Endodermal cell (in vitro differentiated cells): ENCODE data around the gene FNDC11. TPM values are rescaled to one million over a fixed set of nuclear protein-coding genes. Genes with fewer than 3 reads are reported as not detected.
"Not testable (repeated sequence)": the region's sequence is repeated elsewhere in the genome, so short reads cannot be mapped to it uniquely, and the experiment has no call there.

Experiments
- DNase-seq: peaks from one replicate; pipeline ENCODE4 v3.0.0-alpha.2; 2017
- H3K27ac ChIP-seq: 2 replicates; pipeline ENCODE4 v1.5.1; 2013; ENCODE audit warnings: mild to moderate bottlenecking, low read depth, low read length, moderate library complexity
- H3K27me3 ChIP-seq: 2 replicates; pipeline ENCODE4 v1.6.1; 2013; ENCODE audit warnings: mild to moderate bottlenecking, low read length, moderate library complexity; ENCODE audit not compliant: insufficient read depth, control insufficient read depth, poor library complexity, severe bottlenecking
- H3K36me3 ChIP-seq: 2 replicates; pipeline ENCODE4 v1.7.0; 2013; ENCODE audit warnings: mild to moderate bottlenecking, low read length, moderate library complexity; ENCODE audit not compliant: control insufficient read depth, insufficient read depth
- H3K4me1 ChIP-seq: one replicate; pipeline ENCODE4 v1.7.0; 2013; ENCODE audit warnings: low read length; ENCODE audit not compliant: control insufficient read depth, insufficient read depth
- H3K4me3 ChIP-seq: 2 replicates; pipeline ENCODE4 v1.5.1; 2013; ENCODE audit warnings: mild to moderate bottlenecking, low read length, moderate library complexity
- H3K9ac ChIP-seq: 2 replicates; pipeline ENCODE4 v1.6.1; 2013; ENCODE audit warnings: mild to moderate bottlenecking, low read length, moderate library complexity; ENCODE audit not compliant: poor library complexity, severe bottlenecking; ENCODE audit errors: extremely low read depth
- H3K9me3 ChIP-seq: 2 replicates; pipeline ENCODE4 v1.6.1; 2013; ENCODE audit warnings: mild to moderate bottlenecking, low read length, moderate library complexity; ENCODE audit not compliant: control insufficient read depth
- H3K27ac Mint-ChIP-seq: 2 replicates; pipeline ENCODE4 v1.8.0; 2020; ENCODE audit warnings: mixed read lengths
- H3K27me3 Mint-ChIP-seq: 2 replicates; pipeline ENCODE4 v1.8.0; 2021; ENCODE audit warnings: mild to moderate bottlenecking, mixed read lengths; ENCODE audit not compliant: insufficient read depth
- H3K36me3 Mint-ChIP-seq: 2 replicates; pipeline ENCODE4 v1.8.0; 2020; ENCODE audit warnings: low read depth, mixed read lengths
- H3K4me1 Mint-ChIP-seq: 2 replicates; pipeline ENCODE4 v1.8.0; 2020; ENCODE audit warnings: mixed read lengths
- H3K4me3 Mint-ChIP-seq: 2 replicates; pipeline ENCODE4 v1.8.0; 2020; ENCODE audit warnings: mild to moderate bottlenecking, moderate library complexity, mixed read lengths
- H3K9me3 Mint-ChIP-seq: 2 replicates; pipeline ENCODE4 v1.8.0; 2020; ENCODE audit warnings: mild to moderate bottlenecking, mixed read lengths
- CTCF ChIP-seq: fragments of 200-600 bp; sonication (generic); conservative IDR thresholded peaks from 2 replicates; pipeline ENCODE4 v1.5.0; 2021; ENCODE audit warnings: antibody characterized with exemption, mild to moderate bottlenecking
- WGBS, 2 experiments: methylation state at CpG; one replicate each; pipeline versions ENCODE4 v1.1.5 to v1.1.7; 2013; ENCODE audit warnings: missing lambda C conversion rate in 2 of 2, mixed read lengths in 1 of 2; ENCODE audit not compliant: insufficient coverage in 1 of 2, insufficient read length in 1 of 2; 5-methylcytosine and 5-hydroxymethylcytosine counted together
- total RNA-seq, 2 donors: library from RNA; stranded (reverse); fragmentation: NEBNext Ultra II Directional in 1 of 2; extraction: Animal tissue kit (Norgen Biotek cat#: 25700) in 1 of 2; gene quantifications; 2 replicates in 1 of 2; 3 replicates in 1 of 2; pipeline ENCODE4 v1.2.1, GENCODE V29; 2021

The FNDC11 gene
- total RNA-seq, 2 donors from 2014 or later = 1.8 to 2.4 TPM

GRCh38 chr20:63509088-63509564 lies 44.8 kb upstream of the FNDC11 start:
- TF ChIP-seq CTCF = no peak
- Histone ChIP-seq H3K9me3 (peaks cover 7% of the 10 kb centered on the region), H3K9ac (no peak overlapping the region), H3K27me3 (no peaks in the 10 kb centered on the region), H3K36me3 (no peaks in the 10 kb centered on the region), H3K4me3 (no peak overlapping the region), H3K27ac (no peak overlapping the region), H3K4me1 (no peaks in the 10 kb centered on the region)
- H3K27ac Mint-ChIP-seq = no peak overlapping the region
- WGBS, 2 experiments = 95 to 97% methylated on average over 8 to 9 of the region's 9 CpGs
- H3K4me1 Mint-ChIP-seq = no peaks in the 10 kb centered on the region
- no peaks in the 10 kb centered on the region for H3K36me3 Mint-ChIP-seq
- peaks cover 8% of the 10 kb centered on the region for H3K9me3 Mint-ChIP-seq
- H3K4me3 Mint-ChIP-seq = no peak overlapping the region
- DNase-seq = peak; percentile 6
- H3K27me3 Mint-ChIP-seq = peaks cover 22% of the 10 kb centered on the region

GRCh38 chr20:63513207-63513606 lies 40.8 kb upstream of the FNDC11 start:
- Mint-ChIP-seq H3K4me1 (no peaks in the 10 kb centered on the region), H3K4me3 (no peak overlapping the region), H3K36me3 (peaks cover 1% of the 10 kb centered on the region), H3K27me3 (peaks cover 17% of the 10 kb centered on the region), H3K9me3 (peaks cover 5% of the 10 kb centered on the region), H3K27ac (no peak overlapping the region)
- DNase-seq = no peak
- Histone ChIP-seq H3K9ac (no peak overlapping the region), H3K27me3 (no peaks in the 10 kb centered on the region), H3K36me3 (no peaks in the 10 kb centered on the region), H3K27ac (no peak overlapping the region), H3K4me3 (no peak overlapping the region), H3K4me1 (no peaks in the 10 kb centered on the region), H3K9me3 (no peaks in the 10 kb centered on the region)
- TF ChIP-seq CTCF = no peak
- 95 to 100% methylated on average over 3 of the region's 3 CpGs for WGBS, 2 experiments

GRCh38 chr20:63514520-63514919 lies 39.4 kb upstream of the FNDC11 start:
- not testable (repeated sequence) for H3K27ac Mint-ChIP-seq

More at GRCh38 chr20:63514520-63514919, 39.4 kb upstream of the FNDC11 start:
- not testable (repeated sequence) for H3K4me1 ChIP-seq, H3K9me3 Mint-ChIP-seq, H3K36me3 Mint-ChIP-seq, H3K9me3 ChIP-seq, H3K9ac ChIP-seq, H3K4me3 ChIP-seq, H3K4me3 Mint-ChIP-seq, H3K36me3 ChIP-seq, H3K4me1 Mint-ChIP-seq, H3K27ac ChIP-seq, H3K27me3 ChIP-seq
- WGBS, 2 experiments = 91 to 93% methylated on average over 5 to 9 of the region's 10 CpGs
- H3K27me3 Mint-ChIP-seq = peaks cover 23% of the 10 kb centered on the region
- DNase-seq = peak; percentile 28
